ES-I3 (cell line): ENCODE measurements around the gene ANXA8.
"Not testable (repeated sequence)": the region's sequence is repeated elsewhere in the genome, so short reads cannot be mapped to it uniquely, and the experiment has no call there.

Experiments
- H3K36me3 ChIP-seq: 2 replicates; pipeline ENCODE4 v1.6.1; 2013; ENCODE audit warnings: mild to moderate bottlenecking, low read length, control low read depth, moderate library complexity; ENCODE audit not compliant: insufficient read depth
- H3K4me1 ChIP-seq: 2 replicates; pipeline ENCODE4 v1.6.1; 2013; ENCODE audit warnings: mild to moderate bottlenecking, control low read depth, low read length; ENCODE audit not compliant: insufficient read depth
- H3K9ac ChIP-seq: 2 replicates; pipeline ENCODE4 v1.6.1; 2013; ENCODE audit warnings: low read depth, mild to moderate bottlenecking, low read length, moderate library complexity
- H3K9me3 ChIP-seq: 2 replicates; pipeline ENCODE4 v1.6.1; 2013; ENCODE audit warnings: mild to moderate bottlenecking, low read length, moderate library complexity; ENCODE audit not compliant: control insufficient read depth, insufficient read depth

The ANXA8 gene

DNA sequence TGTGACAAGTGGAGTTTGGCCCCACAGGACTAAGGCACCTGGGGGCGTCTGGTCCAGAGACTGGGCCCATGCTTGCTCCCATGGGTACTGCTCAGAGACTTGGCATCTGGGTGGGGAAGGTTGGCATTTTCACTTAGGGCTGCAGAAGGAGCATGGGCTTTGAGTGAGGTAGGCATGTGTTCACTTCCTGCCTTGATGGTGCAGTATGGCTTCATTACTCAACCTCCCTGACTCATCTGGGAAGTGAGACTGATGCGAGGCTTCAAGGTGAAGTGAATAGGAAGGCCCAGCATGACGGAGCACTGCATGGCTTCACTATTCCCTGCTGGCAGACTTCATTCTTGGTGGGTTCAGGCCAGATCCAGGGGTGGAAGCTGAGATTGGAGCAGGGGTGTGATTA, 11.3 kb downstream of the ANXA8 start:
- not testable (repeated sequence) for H3K9me3 ChIP-seq, H3K36me3 ChIP-seq, H3K9ac ChIP-seq, H3K4me1 ChIP-seq

- not testable (repeated sequence) for H3K4me1 ChIP-seq, H3K9ac ChIP-seq, H3K36me3 ChIP-seq, H3K9me3 ChIP-seq
These were observed 11.8 kb downstream of the ANXA8 start for GRCh38 chr10:47472072-47472471.

DNA sequence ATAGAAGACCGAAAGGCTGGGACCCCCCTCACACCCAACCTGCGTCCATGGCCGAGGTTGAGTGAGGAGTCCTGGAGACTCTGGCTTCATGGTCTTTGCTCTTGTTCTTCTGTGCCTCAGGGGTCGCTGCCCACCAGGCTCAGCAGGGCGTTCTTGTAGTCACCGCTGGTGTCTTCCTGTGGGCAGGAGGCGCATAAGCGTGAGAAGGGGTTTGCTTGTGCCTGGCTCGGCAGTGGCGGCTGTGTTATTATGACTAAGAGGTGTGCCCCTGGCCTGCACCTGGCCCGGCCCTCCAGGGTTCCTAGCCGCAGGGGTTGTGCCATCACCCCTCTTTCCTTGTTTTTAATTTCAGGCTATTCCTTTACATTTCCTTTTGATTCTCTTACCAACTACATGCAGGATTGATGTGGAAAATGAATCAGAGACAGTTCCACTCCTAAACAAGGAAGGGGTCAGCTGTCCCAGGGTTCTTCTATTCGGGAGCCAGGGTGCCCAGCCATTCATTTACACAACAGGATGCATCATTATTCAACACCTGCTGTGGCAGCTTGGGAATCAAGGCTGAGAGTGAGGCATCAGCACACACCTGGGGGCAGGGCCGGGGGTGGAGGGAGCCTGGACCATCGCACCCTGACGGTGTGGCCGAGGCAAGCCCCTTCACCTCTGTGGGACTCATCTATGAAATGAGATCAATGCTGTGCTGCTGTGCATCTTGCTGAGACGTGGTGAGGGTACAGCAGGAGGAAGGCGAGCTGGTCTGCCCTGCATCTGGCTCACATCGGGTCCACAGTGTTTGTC, 15.0 kb downstream of the ANXA8 start:
- not testable (repeated sequence) for H3K36me3 ChIP-seq, H3K4me1 ChIP-seq, H3K9me3 ChIP-seq, H3K9ac ChIP-seq

GRCh38 chr10:47467957-47468356, 16.0 kb downstream of the ANXA8 start:
- H3K9ac ChIP-seq, H3K36me3 ChIP-seq, H3K9me3 ChIP-seq, H3K4me1 ChIP-seq: not testable (repeated sequence)

GRCh38 chr10:47467458-47467857, 16.5 kb downstream of the ANXA8 start:
- H3K9ac ChIP-seq, H3K36me3 ChIP-seq, H3K4me1 ChIP-seq, H3K9me3 ChIP-seq: not testable (repeated sequence)

DNA sequence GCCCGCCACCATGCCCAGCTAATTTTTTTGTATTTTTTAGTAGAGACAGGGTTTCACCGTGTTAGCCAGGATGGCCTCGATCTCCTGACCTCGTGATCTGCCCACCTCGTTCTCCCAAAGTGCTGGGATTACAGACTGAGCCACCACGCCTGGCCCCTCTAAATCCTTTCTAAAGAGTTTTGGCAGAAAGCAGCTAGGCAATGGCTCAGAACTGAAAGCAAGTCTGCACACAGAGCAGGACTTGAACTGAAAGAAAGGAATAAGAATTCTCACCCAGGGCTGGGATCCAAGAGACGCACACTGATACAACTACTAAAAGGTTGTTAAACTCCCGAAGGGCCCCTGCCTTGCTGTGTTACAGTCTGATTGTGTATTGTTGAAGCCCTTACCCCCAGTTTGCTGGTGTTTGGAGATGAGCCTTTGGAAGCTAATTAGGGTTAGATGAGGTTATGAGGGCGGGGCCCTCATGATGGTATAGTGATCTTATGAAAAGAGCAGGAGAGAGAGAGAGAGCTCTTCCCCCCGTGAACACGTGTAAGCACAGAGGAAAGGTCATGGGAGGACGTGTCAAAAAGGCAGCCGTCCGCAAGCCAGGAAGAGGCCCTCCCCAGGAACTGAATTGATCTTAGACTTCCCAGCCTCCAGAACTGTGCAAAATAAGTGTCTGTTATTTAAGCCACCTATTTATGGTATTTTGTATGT, 18.5 kb downstream of the ANXA8 start:
- H3K9ac ChIP-seq, H3K4me1 ChIP-seq, H3K36me3 ChIP-seq, H3K9me3 ChIP-seq: not testable (repeated sequence)

DNA sequence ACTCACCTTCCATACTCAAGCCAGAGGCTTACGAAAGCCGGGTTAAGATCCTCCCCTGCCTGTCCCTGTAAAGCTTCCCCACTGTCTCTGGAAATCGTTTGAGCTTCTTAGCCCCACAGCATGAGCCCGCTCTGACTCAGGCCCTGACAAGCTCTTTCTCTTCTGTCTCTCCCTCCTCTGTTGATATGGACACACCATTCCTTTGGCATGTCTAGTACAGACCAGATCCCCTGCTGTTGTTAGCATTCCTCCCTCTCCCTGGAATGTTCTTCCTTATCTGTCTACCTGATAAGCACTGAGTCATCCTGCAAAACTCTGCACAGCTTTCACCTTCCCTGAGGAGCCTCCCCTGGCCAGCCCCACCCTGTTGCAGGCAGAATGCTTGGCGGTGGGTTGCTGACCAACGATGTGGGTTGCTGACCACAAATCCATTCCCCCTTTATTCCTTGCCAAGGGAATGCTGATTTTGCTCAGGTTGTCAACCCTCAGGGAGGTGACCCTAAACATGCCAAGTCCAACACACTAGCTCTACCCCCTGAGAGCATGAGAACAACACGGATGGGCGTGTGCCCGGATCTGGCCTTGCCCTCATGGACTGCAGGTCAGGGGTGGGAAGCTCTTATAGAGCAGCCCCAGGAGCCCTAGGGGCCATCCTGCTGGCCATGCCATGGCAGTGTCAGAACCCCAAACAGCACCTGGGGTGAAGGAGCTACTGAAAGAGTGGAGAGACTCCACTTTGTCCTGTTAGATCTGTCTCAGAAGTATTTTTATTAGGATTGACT, 21.1 kb downstream of the ANXA8 start:
- not testable (repeated sequence) for H3K36me3 ChIP-seq, H3K9me3 ChIP-seq, H3K9ac ChIP-seq, H3K4me1 ChIP-seq

DNA sequence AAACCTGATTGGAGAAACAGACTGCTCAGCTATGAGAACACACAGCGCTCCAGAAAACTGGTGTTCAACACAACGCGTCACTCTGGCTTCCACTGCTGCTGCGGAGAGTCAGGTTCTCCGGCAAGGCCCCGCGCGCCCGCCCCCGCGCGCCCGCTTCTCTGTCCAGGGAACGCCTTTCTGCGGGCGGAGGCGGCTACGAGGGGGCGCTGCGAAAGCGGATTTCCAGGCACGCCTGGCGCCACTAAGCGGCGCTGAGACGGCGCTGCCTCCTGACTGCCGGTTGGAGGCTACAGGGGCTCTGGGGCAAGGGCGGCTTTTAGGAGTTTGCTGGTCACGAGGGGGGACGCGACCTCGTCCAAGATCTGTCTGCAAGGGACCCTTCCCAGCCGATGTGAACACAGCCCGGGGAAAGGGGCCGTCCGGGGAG, 22.6 kb downstream of the ANXA8 start:
- not testable (repeated sequence) for H3K4me1 ChIP-seq, H3K9me3 ChIP-seq, H3K9ac ChIP-seq, H3K36me3 ChIP-seq

DNA sequence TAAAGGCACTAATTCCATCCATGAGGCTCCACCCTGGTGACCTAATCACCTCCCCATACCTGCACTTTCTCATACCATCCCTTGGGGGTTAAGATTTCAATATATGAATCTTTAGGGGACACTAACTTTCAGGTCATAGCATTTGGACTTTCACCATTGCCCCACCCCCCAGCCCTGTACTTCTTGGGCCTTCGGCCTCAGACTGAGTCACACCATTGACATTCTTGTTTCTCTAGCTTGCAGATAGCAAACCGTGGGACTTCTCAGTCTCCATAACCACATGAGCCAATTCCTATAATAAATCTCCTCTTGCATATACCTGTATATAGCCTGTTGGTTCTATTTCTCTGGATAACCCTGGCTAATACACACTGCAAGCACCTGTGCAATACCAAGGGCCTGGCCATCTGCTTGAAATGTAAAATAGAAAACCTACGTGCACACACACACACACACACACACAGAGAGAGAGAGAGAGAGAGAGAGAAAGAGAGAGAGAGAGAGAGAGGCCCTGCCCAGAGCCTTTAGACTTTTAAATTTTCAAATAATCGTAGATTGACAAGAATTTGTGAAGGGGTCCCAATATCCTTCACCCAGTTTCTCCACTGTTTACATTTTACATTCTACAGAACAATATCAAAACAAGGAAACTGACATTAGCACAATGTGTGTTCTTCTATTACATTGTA, 25.3 kb downstream of the ANXA8 start:
- Histone ChIP-seq H3K4me1 (no peaks in the 10 kb centered on the region), H3K36me3 (no peaks in the 10 kb centered on the region), H3K9ac (no peak overlapping the region), H3K9me3 (no peaks in the 10 kb centered on the region)

DNA sequence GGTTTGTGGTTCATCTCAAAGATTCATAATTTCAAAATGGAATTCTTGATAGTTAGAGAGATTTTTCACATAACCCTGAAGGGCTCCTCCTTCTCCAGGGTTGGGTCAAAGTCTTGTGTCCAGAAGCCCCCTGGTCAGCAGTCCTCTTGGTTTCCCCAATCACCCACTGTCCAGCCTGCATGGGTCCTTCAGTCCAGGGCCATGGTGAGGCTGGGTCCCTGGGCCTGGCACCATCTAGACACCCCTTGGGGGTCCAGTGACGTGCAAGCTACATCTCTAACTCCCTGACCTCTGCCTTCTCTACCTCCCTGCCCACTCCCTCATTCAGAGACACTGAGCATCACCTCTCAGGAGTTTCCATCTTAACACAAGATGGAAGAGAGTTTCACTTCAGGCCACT, 26.1 kb downstream of the ANXA8 start:
- H3K9me3 ChIP-seq: no peaks in the 10 kb centered on the region
- peaks cover under 1% of the 10 kb centered on the region; the same call in 1 of the 2 replicates for H3K4me1 ChIP-seq
- H3K9ac ChIP-seq: no peak overlapping the region
- H3K36me3 ChIP-seq: no peaks in the 10 kb centered on the region

DNA sequence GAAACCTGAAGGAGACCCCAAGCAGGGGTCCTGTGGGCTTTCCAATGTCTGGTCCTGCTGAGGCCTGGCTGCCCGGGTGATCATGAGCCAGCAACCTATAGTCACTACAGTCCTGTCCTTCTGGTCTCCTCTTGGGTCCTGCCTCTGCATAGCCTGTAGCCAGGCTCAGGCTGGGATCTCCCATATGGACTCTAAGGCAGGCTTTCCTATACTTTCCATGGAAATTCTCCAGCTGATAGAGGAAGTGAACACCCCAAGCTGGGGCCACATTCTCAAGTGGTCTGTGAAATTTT, 26.4 kb downstream of the ANXA8 start:
- Histone ChIP-seq H3K9ac (no peak overlapping the region), H3K9me3 (no peaks in the 10 kb centered on the region), H3K36me3 (no peaks in the 10 kb centered on the region), H3K4me1 (peaks cover 4% of the 10 kb centered on the region; the same call in 1 of the 2 replicates)

- Histone ChIP-seq H3K4me1 (peaks cover 9% of the 10 kb centered on the region; the same call in 1 of the 2 replicates), H3K36me3 (no peaks in the 10 kb centered on the region), H3K9me3 (no peaks in the 10 kb centered on the region), H3K9ac (no peak overlapping the region)
These were observed 27.0 kb downstream of the ANXA8 start for GRCh38 chr10:47456794-47457527.

DNA sequence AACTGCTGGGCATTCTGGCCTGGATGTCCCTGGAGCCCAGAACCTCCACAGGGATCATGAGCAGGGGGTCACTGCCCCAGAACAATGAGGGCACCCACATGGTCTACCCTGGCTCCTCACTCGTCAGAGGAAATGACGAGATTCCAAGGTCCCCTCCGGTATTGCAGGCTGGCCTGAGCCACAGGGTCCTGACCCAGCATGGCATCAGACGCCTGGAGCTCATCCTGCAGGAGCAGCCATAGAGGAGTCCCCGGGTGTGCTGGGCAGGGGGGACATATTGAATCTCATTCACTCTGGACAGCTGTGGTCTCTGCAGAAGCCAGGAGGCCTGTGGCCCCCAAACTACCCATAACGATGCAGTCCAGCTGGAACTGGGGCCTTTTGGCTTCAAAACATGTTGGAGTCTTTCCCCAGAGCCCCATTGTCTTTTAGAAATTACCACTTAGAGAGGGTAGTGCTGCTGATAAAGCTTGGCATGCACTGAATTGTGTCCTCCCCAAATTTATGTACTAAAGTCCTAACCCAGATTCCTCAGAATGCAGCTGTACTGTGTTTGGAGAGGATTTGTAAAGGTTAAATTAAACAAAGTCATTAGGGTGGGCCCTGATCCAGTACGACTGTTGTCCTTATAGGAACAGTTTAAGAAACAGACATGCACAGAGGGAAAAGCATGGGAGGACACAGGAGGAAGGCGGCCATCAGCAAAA, 27.7 kb downstream of the ANXA8 start:
- Histone ChIP-seq H3K4me1 (peaks cover 13% of the 10 kb centered on the region; the same call in 1 of the 2 replicates), H3K36me3 (no peaks in the 10 kb centered on the region), H3K9me3 (no peaks in the 10 kb centered on the region), H3K9ac (no peak overlapping the region)
